Measurements from ENCODE around the gene AFP.

DNA sequence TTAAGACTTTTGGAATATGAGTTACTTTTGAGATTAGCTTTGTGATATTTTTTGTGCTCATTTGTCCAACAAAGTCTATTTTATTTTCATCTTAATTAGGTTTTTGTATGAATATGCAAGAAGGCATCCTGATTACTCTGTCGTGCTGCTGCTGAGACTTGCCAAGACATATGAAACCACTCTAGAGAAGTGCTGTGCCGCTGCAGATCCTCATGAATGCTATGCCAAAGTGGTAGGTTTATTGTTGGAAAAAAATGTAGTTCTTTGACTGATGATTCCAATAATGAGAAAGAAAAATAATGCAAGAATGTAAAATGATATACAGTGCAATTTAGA is 21.1 kb upstream of the AFP start:
- TF ChIP-seq, protein P1, sequence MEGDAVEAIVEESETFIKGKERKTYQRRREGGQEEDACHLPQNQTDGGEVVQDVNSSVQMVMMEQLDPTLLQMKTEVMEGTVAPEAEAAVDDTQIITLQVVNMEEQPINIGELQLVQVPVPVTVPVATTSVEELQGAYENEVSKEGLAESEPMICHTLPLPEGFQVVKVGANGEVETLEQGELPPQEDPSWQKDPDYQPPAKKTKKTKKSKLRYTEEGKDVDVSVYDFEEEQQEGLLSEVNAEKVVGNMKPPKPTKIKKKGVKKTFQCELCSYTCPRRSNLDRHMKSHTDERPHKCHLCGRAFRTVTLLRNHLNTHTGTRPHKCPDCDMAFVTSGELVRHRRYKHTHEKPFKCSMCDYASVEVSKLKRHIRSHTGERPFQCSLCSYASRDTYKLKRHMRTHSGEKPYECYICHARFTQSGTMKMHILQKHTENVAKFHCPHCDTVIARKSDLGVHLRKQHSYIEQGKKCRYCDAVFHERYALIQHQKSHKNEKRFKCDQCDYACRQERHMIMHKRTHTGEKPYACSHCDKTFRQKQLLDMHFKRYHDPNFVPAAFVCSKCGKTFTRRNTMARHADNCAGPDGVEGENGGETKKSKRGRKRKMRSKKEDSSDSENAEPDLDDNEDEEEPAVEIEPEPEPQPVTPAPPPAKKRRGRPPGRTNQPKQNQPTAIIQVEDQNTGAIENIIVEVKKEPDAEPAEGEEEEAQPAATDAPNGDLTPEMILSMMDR (conservative IDR thresholded peaks at IDR 0.05; ENCODE audit: low read length), result no peak
- TF ChIP-seq EZH2phosphoT487 (IDR thresholded peaks at IDR 0.05; ENCODE audit: borderline replicate concordance), result no peak
